ENCODE data around the gene MOGAT1.

The MOGAT1 gene

GRCh38 chr2:222733470-222733845 is 62.0 kb downstream of the MOGAT1 start:
- Histone ChIP-seq H3K4me3 (ENCODE audit: low read depth, low read length) (no peak overlapping the region), H3K36me3 (ENCODE audit: control insufficient read depth in 2 of 2, insufficient read depth in 1 of 2, low read length in 2 of 2) (no peaks in the 10 kb centered on the region), H3K9me3 (ENCODE audit: control insufficient read depth, insufficient read depth, low read depth, low read length) (no peaks in the 10 kb centered on the region), H3K27ac (ENCODE audit: extremely low read depth, low read depth, low read length) (no peak overlapping the region), H3K4me1 (ENCODE audit: control insufficient read depth, insufficient read depth, low read length) (no peaks in the 10 kb centered on the region)
- POLR2A ChIA-PET: no interaction called here
- CTCF ChIA-PET: no interaction called here
- TF ChIP-seq GLI2 (tag by site-specific recombination; IDR thresholded peaks at IDR 0.05; ENCODE audit: borderline replicate concordance, low read depth) (no peak), ZNF560 (tag by site-specific recombination; IDR thresholded peaks at IDR 0.05; ENCODE audit: borderline replicate concordance) (no peak), ZNF521 (tag by site-specific recombination; IDR thresholded peaks at IDR 0.05) (no peak), ZNF302 (tag by site-specific recombination; IDR thresholded peaks at IDR 0.05; ENCODE audit: low read depth) (no peak), ZNF416 (tag by site-specific recombination; IDR thresholded peaks at IDR 0.05) (no peak), ZNF184 (tag by site-specific recombination; IDR thresholded peaks at IDR 0.05) (no peak), ZSCAN18 (tag by site-specific recombination; IDR thresholded peaks at IDR 0.05) (no peak)

GRCh38 chr2:222733846-222734702 is 62.6 kb downstream of the MOGAT1 start:
- Histone ChIP-seq H3K9me3 (ENCODE audit: control insufficient read depth, insufficient read depth, low read depth, low read length) (no peaks in the 10 kb centered on the region), H3K4me3 (ENCODE audit: low read depth, low read length) (no peak overlapping the region), H3K27ac (ENCODE audit: extremely low read depth, low read depth, low read length) (no peak overlapping the region), H3K36me3 (ENCODE audit: control insufficient read depth in 2 of 2, insufficient read depth in 1 of 2, low read length in 2 of 2) (no peaks in the 10 kb centered on the region), H3K4me1 (ENCODE audit: control insufficient read depth, insufficient read depth, low read length) (no peaks in the 10 kb centered on the region)
- POLR2A ChIA-PET: no interaction called here
- CTCF ChIA-PET: interaction anchor here (0.9 kb wide), 1 partner anchor 21 kb away, joined by 5 read pairs; no protein-coding TSS in a partner anchor
- no peak for TF ChIP-seq ZFP41 (tag by site-specific recombination; IDR thresholded peaks at IDR 0.05; ENCODE audit: borderline replicate concordance)
- TF ChIP-seq YY2 (tag by site-specific recombination; IDR thresholded peaks at IDR 0.05): no peak
- TF ChIP-seq ZNF223 (tag by site-specific recombination; IDR thresholded peaks at IDR 0.05): no peak

DNA sequence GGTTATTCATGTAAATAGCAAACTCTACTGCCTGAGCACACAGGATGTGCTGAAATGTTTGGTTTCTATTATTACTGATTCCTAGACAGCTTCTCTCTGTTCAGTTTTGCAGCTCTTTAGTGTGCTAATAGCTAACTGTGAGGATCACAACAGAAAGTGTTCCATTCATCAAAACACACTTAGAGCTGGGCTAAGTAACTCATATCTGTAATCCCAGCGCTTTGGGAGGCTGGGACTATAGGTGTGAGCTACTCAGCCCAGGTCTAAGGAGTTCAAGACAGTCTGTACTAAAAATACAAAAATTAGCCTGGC is 63.2 kb downstream of the MOGAT1 start:
- H3K27ac ChIP-seq (ENCODE audit: extremely low read depth, low read depth, low read length): no peak overlapping the region

More for the DNA sequence above, 63.2 kb downstream of the MOGAT1 start:
- Histone ChIP-seq H3K36me3 (ENCODE audit: control insufficient read depth in 2 of 2, insufficient read depth in 1 of 2, low read length in 2 of 2) (no peaks in the 10 kb centered on the region), H3K4me3 (ENCODE audit: low read depth, low read length) (no peak overlapping the region), H3K9me3 (ENCODE audit: control insufficient read depth, insufficient read depth, low read depth, low read length) (no peaks in the 10 kb centered on the region), H3K4me1 (ENCODE audit: control insufficient read depth, insufficient read depth, low read length) (no peaks in the 10 kb centered on the region)
- no peak for TF ChIP-seq ZNF830 (tag by site-specific recombination; IDR thresholded peaks at IDR 0.05; ENCODE audit: low read depth)
- no peak for TF ChIP-seq ZNF707 (tag by site-specific recombination; IDR thresholded peaks at IDR 0.05)
- TF ChIP-seq, protein P1, sequence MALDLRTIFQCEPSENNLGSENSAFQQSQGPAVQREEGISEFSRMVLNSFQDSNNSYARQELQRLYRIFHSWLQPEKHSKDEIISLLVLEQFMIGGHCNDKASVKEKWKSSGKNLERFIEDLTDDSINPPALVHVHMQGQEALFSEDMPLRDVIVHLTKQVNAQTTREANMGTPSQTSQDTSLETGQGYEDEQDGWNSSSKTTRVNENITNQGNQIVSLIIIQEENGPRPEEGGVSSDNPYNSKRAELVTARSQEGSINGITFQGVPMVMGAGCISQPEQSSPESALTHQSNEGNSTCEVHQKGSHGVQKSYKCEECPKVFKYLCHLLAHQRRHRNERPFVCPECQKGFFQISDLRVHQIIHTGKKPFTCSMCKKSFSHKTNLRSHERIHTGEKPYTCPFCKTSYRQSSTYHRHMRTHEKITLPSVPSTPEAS (tag by site-specific recombination; IDR thresholded peaks at IDR 0.05): no peak
- TF ChIP-seq ZFP3 (tag by site-specific recombination; IDR thresholded peaks at IDR 0.05; ENCODE audit: low read depth): no peak
- no peak for TF ChIP-seq ZNF350 (tag by site-specific recombination; IDR thresholded peaks at IDR 0.05)
- TF ChIP-seq SP3 (tag by site-specific recombination; IDR thresholded peaks at IDR 0.05): no peak
- TF ChIP-seq ZIC2 (tag by site-specific recombination; IDR thresholded peaks at IDR 0.05): no peak
- TF ChIP-seq, protein P2, sequence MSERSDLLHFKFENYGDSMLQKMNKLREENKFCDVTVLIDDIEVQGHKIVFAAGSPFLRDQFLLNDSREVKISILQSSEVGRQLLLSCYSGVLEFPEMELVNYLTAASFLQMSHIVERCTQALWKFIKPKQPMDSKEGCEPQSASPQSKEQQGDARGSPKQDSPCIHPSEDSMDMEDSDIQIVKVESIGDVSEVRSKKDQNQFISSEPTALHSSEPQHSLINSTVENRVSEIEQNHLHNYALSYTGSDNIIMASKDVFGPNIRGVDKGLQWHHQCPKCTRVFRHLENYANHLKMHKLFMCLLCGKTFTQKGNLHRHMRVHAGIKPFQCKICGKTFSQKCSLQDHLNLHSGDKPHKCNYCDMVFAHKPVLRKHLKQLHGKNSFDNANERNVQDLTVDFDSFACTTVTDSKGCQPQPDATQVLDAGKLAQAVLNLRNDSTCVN (tag by site-specific recombination; optimal IDR thresholded peaks at IDR 0.05): no peak
- TF ChIP-seq, protein P3, sequence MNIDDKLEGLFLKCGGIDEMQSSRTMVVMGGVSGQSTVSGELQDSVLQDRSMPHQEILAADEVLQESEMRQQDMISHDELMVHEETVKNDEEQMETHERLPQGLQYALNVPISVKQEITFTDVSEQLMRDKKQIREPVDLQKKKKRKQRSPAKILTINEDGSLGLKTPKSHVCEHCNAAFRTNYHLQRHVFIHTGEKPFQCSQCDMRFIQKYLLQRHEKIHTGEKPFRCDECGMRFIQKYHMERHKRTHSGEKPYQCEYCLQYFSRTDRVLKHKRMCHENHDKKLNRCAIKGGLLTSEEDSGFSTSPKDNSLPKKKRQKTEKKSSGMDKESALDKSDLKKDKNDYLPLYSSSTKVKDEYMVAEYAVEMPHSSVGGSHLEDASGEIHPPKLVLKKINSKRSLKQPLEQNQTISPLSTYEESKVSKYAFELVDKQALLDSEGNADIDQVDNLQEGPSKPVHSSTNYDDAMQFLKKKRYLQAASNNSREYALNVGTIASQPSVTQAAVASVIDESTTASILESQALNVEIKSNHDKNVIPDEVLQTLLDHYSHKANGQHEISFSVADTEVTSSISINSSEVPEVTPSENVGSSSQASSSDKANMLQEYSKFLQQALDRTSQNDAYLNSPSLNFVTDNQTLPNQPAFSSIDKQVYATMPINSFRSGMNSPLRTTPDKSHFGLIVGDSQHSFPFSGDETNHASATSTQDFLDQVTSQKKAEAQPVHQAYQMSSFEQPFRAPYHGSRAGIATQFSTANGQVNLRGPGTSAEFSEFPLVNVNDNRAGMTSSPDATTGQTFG (tag by site-specific recombination; IDR thresholded peaks at IDR 0.05; ENCODE audit: borderline replicate concordance): no peak
- no peak for TF ChIP-seq ZNF394 (tag by site-specific recombination; IDR thresholded peaks at IDR 0.05; ENCODE audit: borderline replicate concordance)
- no peak for TF ChIP-seq ZNF596 (tag by site-specific recombination; IDR thresholded peaks at IDR 0.05)
- no peak for TF ChIP-seq ZBTB48 (tag by site-specific recombination; IDR thresholded peaks at IDR 0.05)
- no peak for TF ChIP-seq ZNF624 (tag by site-specific recombination; IDR thresholded peaks at IDR 0.05)
- no peak for TF ChIP-seq ZNF48 (tag by site-specific recombination; IDR thresholded peaks at IDR 0.05)
- ChIA-PET CTCF (interaction anchor here (0.9 kb wide), 1 partner anchor 20 kb away, joined by 5 read pairs; no protein-coding TSS in a partner anchor), POLR2A (no interaction called here)

Data from HEK293 (cell line).